ENCODE data around the gene HBS1L. TPM values are rescaled to one million over a fixed set of nuclear protein-coding genes. Genes with fewer than 3 reads are reported as not detected.

HBS1L gene
- total RNA-seq, 1 donor = 114 TPM

DNA sequence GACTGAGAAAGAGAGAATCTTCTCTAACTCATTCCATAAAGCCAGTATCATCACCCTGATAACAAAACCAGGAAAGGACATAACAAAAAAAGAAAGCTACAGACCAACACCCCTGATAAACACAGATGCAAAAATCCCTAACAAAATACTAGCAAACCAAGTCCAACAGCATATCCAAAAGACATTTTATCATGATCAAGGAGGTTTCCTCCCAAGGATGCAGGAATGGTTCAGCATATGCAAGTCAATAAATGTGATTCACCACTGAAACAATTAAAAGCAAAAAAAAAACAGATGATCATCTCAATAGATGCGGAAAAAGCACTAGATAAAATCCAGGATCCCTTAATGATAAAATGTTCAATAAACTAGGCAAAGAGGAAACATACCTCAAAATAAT lies 80.3 kb downstream of the HBS1L start:
- no peak overlapping the region for H3K4me3 ChIP-seq (ENCODE audit: low read depth, low read length)
- no peak for DNase-seq (ENCODE audit: low read depth)
- TF ChIP-seq, protein P1, sequence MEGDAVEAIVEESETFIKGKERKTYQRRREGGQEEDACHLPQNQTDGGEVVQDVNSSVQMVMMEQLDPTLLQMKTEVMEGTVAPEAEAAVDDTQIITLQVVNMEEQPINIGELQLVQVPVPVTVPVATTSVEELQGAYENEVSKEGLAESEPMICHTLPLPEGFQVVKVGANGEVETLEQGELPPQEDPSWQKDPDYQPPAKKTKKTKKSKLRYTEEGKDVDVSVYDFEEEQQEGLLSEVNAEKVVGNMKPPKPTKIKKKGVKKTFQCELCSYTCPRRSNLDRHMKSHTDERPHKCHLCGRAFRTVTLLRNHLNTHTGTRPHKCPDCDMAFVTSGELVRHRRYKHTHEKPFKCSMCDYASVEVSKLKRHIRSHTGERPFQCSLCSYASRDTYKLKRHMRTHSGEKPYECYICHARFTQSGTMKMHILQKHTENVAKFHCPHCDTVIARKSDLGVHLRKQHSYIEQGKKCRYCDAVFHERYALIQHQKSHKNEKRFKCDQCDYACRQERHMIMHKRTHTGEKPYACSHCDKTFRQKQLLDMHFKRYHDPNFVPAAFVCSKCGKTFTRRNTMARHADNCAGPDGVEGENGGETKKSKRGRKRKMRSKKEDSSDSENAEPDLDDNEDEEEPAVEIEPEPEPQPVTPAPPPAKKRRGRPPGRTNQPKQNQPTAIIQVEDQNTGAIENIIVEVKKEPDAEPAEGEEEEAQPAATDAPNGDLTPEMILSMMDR (IDR thresholded peaks at IDR 0.05; ENCODE audit: insufficient read depth, low read depth, low read length) = no peak

DNA sequence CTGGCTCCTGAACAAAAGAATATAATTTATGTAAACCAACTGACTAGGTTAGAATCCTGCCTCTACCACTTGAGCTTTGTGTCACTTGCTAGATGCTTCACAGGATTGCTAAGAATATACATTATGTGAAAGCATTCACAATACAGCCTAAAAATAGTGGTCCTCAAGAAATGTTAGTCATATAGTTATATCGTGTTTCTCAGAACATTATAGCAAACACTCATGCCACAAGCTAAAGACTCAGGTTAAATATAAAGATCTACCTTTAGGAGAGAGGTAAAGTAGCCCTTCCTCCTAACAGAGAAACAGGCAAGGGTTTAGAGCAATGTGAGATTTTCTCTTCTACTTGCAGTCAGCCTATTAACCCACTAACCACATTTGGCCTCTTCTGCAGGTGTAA lies 86.9 kb downstream of the HBS1L start:
- H3K4me3 ChIP-seq (ENCODE audit: low read depth, low read length) = no peak overlapping the region
- DNase-seq (ENCODE audit: low read depth) = no peak
- TF ChIP-seq, protein P1 (IDR thresholded peaks at IDR 0.05; ENCODE audit: insufficient read depth, low read depth, low read length) = no peak

DNA sequence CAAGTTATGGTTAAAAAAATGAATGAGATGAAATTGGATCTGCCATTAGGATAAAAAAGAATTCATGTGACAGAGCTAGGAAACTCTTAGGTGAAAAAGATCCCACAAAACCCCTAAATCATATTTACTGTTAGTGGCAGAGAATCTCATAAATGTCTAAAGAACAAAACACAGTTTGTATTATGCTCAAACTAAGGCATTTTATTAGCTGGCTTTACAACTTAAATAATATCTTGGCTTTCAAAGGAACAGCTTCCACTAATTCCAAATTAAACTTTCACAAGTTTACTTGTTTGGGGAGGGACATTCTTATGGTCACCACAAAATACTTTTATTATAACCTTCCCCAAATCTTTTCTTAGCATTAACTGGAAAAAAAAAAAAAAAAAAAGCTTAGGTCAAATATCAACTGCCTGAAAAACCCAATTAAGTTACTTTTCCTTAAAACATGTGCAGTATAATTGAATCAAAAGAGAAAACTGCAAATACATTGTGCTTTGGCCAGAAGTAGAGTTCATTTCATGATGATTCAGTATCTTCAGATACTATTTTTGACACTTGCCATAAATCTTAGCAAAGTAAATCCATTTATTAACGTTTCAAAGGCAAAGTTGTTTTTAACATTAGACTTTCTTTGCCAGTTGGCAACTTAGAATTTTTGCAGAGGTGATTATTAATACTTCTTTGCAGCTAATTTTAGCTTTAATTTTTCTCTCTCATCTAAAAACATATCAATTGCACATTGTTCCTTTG lies 90.0 kb downstream of the HBS1L start:
- no peak for DNase-seq (ENCODE audit: low read depth)
- no peak overlapping the region for H3K4me3 ChIP-seq (ENCODE audit: low read depth, low read length)
- TF ChIP-seq, protein P1 (IDR thresholded peaks at IDR 0.05; ENCODE audit: insufficient read depth, low read depth, low read length) = no peak

DNA sequence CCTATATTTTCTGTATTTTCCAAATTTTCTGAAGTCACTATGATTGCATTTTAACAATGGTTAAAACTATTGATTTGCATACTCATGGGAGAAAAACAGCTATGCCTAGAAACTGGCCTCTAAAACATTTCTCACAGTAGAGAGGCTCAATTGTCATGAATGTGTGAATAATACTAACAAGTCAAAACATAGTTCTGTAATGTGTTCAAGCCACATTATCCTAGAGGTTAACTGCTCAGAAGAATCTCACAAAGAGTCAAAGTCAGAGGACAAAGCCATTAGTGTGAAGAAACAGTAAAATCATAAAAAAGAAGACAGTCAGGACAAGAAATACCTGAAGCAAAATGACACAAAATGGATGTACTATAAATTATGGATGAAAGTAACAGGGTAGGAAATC lies 92.2 kb downstream of the HBS1L start:
- H3K4me3 ChIP-seq (ENCODE audit: low read depth, low read length) = no peak overlapping the region
- no peak for DNase-seq (ENCODE audit: low read depth)
- TF ChIP-seq, protein P1 (IDR thresholded peaks at IDR 0.05; ENCODE audit: insufficient read depth, low read depth, low read length) = no peak

DNA sequence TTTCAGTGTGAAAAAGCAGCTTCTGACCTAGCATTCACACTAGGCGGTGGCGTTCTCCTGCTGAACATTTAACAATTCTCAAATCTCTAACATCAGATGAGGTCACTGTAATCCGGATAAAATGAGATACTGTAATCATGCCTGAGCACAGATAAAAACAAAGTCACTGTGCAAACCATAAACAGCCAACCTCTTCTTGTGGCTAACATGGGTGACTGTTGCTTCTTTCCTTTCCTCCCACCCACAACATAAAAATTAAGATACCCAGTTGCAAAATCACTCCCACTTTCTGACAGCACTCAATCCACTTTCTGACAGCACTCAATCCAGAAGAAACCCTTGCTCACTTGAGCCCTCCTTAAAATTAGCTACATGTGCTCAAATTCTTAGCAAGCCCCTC lies 93.3 kb downstream of the HBS1L start:
- no peak overlapping the region for H3K4me3 ChIP-seq (ENCODE audit: low read depth, low read length)
- no peak for DNase-seq (ENCODE audit: low read depth)
- TF ChIP-seq, protein P1 (IDR thresholded peaks at IDR 0.05; ENCODE audit: insufficient read depth, low read depth, low read length) = no peak

DNA sequence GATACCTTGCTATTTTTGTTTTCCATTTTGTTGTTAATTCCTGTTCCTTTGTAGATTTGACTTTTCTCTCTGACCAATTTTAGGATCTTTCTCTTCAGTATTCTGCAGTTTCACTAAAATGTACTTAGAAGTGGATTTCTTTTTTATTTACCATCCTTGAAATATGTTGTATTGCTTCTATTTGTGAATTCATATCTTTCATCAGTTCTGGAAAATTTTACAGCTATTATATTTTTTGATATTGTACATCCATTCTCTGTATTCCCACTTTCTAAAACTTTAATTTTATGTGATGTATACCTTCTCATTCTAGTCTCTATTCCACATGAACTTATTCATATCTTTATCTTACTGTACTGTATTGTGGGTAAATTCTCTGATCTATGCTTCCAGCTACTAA lies 95.0 kb downstream of the HBS1L start:
- no peak for DNase-seq (ENCODE audit: low read depth)
- no peak overlapping the region for H3K4me3 ChIP-seq (ENCODE audit: low read depth, low read length)
- TF ChIP-seq, protein P1 (IDR thresholded peaks at IDR 0.05; ENCODE audit: insufficient read depth, low read depth, low read length) = no peak

DNA sequence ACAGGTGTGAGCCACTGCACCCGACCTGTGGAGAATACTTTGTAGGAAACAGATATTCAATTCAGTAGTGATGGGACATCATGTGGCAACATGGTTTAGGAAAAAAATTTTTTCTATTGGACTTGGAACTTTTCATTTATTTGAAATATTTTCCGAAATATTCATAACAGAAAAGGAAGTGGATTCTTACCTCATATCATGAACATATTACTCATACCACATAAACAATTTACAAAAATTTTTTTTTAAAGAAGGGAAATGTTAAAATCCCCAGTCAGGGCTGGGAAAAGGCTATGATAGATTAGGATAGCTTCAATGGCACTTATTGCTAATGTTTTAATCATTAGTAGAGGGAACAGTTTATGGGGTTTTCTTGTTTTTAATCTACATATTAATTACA lies 97.9 kb downstream of the HBS1L start:
- TF ChIP-seq, protein P1 (IDR thresholded peaks at IDR 0.05; ENCODE audit: insufficient read depth, low read depth, low read length) = no peak
- no peak overlapping the region for H3K4me3 ChIP-seq (ENCODE audit: low read depth, low read length)
- no peak for DNase-seq (ENCODE audit: low read depth)

All from fibroblast of villous mesenchyme (primary cell).